A673 (cell line): Measurements from ENCODE around the gene DCHS1.

ENCODE experiments used
- EZH2 ChIP-seq: fragments of 200-600 bp; sonication (generic); IDR thresholded peaks from 2 replicates; pipeline ENCODE4 v1.6.1; 2017; ENCODE audit warnings: borderline replicate concordance, low read depth, mild to moderate bottlenecking, mixed read lengths, antibody characterized with exemption, low read length; ENCODE audit not compliant: poor library complexity, severe bottlenecking
- TF ChIP-seq, protein P1 (sequence below): fragments of 300-800, 200-600 bp; sonication (generic); conservative IDR thresholded peaks from 2 replicates; pipeline ENCODE4 v1.5.1; 2017; ENCODE audit warnings: low read depth, mild to moderate bottlenecking, antibody characterized with exemption, low read length, moderate library complexity, mixed read lengths

DNA sequence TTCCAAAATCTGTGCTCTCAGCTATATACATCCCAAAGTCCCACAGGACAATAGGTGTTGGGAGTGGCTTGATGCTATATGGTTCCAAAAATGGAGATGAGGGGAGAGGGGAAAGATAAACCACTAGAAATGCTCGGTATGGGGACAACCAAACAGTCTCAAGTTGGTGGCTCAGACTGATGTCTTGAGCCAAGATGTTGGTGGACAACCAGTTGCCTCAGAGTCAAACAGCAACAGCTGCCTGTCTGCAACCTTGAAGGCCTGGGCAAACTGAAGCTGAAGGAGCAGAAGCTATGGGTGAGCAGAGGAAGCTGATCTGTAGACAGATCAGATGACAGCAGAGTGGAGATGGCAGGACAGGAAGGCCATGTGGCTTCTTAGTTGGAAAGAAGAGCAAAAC, 56.2 kb downstream of the DCHS1 start:
- TF ChIP-seq, protein P1, sequence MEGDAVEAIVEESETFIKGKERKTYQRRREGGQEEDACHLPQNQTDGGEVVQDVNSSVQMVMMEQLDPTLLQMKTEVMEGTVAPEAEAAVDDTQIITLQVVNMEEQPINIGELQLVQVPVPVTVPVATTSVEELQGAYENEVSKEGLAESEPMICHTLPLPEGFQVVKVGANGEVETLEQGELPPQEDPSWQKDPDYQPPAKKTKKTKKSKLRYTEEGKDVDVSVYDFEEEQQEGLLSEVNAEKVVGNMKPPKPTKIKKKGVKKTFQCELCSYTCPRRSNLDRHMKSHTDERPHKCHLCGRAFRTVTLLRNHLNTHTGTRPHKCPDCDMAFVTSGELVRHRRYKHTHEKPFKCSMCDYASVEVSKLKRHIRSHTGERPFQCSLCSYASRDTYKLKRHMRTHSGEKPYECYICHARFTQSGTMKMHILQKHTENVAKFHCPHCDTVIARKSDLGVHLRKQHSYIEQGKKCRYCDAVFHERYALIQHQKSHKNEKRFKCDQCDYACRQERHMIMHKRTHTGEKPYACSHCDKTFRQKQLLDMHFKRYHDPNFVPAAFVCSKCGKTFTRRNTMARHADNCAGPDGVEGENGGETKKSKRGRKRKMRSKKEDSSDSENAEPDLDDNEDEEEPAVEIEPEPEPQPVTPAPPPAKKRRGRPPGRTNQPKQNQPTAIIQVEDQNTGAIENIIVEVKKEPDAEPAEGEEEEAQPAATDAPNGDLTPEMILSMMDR = no peak
- no peak for TF ChIP-seq EZH2
